MM.1S (cell line): ENCODE measurements around the gene MAFF.

Experiments used
- DNase-seq: peaks from one replicate; pipeline ENCODE4 v3.0.0-alpha.2; 2015
- H2AFZ ChIP-seq: fragments of 300-600 bp; sonication (generic); 2 replicates; pipeline ENCODE4 v1.6.0; 2016; ENCODE audit warnings: antibody characterized with exemption, low read length
- H3F3A ChIP-seq: fragments of 300-600 bp; sonication (generic); 2 replicates; pipeline ENCODE4 v1.6.1; 2016; ENCODE audit warnings: mild to moderate bottlenecking, antibody characterized with exemption, low read length, moderate library complexity, mixed read lengths; ENCODE audit not compliant: insufficient read depth
- H3K27ac ChIP-seq: fragments of 300-600 bp; sonication (generic); 2 replicates; pipeline ENCODE4 v1.5.1; 2016; ENCODE audit warnings: mild to moderate bottlenecking, low read length
- H3K27me3 ChIP-seq: fragments of 300-600 bp; sonication (generic); replicated peaks from 2 replicates; pipeline ENCODE4 v1.6.0; 2016; ENCODE audit warnings: low read length; ENCODE audit not compliant: insufficient read depth
- H3K36me3 ChIP-seq: fragments of 300-600 bp; sonication (generic); replicated peaks from 2 replicates; pipeline ENCODE4 v1.6.1; 2016; ENCODE audit warnings: mild to moderate bottlenecking, low read length, mixed read lengths; ENCODE audit not compliant: insufficient read depth
- H3K4me1 ChIP-seq: fragments of 300-600 bp; sonication (generic); 2 replicates; pipeline ENCODE4 v1.6.1; 2016; ENCODE audit warnings: low read length, mixed read lengths
- H3K4me2 ChIP-seq: fragments of 300-600 bp; sonication (generic); 2 replicates; pipeline ENCODE4 v1.6.0; 2016; ENCODE audit warnings: low read depth, low read length
- H3K4me3 ChIP-seq: fragments of 300-600 bp; sonication (generic); 2 replicates; pipeline ENCODE4 v1.5.1; 2016; ENCODE audit warnings: low read length, mixed read lengths
- H3K79me2 ChIP-seq: fragments of 300-600 bp; sonication (generic); 2 replicates; pipeline ENCODE4 v1.6.1; 2016; ENCODE audit warnings: mixed run types, low read length, mixed read lengths
- H3K9ac ChIP-seq: fragments of 300-600 bp; sonication (generic); 2 replicates; pipeline ENCODE4 v1.6.1; 2016; ENCODE audit warnings: low read length, mixed read lengths
- H3K9me2 ChIP-seq: fragments of 300-600 bp; sonication (generic); replicated peaks from 2 replicates; pipeline ENCODE4 v1.6.1; 2016; ENCODE audit warnings: mild to moderate bottlenecking, low read length, mixed read lengths; ENCODE audit not compliant: insufficient read depth
- H3K9me3 ChIP-seq: fragments of 300-600 bp; sonication (generic); replicated peaks from 2 replicates; pipeline ENCODE4 v1.6.1; 2016; ENCODE audit warnings: mild to moderate bottlenecking, low read length, mixed read lengths; ENCODE audit not compliant: insufficient read depth
- H4K20me1 ChIP-seq: fragments of 300-600 bp; sonication (generic); 2 replicates; pipeline ENCODE4 v1.6.1; 2016; ENCODE audit warnings: mild to moderate bottlenecking, low read length, moderate library complexity, mixed read lengths; ENCODE audit not compliant: insufficient read depth
- EZH2 ChIP-seq: fragments of 300-600 bp; sonication (generic); optimal IDR thresholded peaks from 2 replicates; pipeline ENCODE3; 2017; ENCODE audit warnings: low read depth, mild to moderate bottlenecking, antibody characterized with exemption, low read length, mixed read lengths
- EZH2phosphoT487 ChIP-seq: fragments of 300-600 bp; sonication (generic); IDR thresholded peaks from 2 replicates; pipeline ENCODE4 v1.6.1; 2018; ENCODE audit warnings: antibody characterized with exemption, low read length
- TF ChIP-seq, protein P1 (sequence below): fragments of 300-600 bp; sonication (generic); IDR thresholded peaks from 2 replicates; pipeline ENCODE4 v1.5.1; 2016; ENCODE audit warnings: antibody characterized with exemption, low read length, mixed read lengths

MAFF gene

DNA sequence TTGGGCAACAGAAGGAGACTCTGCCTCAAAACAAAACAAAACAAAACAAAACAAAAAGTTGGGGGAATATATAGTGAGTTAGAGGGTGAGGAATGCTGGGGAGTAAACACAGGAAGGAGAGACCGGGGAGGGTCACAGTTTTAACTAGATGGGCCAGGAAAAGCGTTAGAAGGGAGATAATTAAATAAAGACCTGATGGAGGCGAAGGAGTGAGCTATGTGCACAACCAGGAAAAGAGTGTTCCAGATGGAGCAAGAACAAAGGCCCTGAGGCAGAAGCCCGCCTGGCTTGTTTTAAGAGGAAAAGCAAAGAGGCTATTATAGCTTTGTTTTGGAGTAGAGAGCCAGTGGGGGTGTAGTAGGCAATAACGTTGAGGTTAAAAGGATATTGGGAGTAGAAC, 15.4 kb upstream of the MAFF start:
- no peaks in the 10 kb centered on the region for H4K20me1 ChIP-seq
- no peak overlapping the region for H2AFZ ChIP-seq
- no peaks in the 10 kb centered on the region for H3K9me3 ChIP-seq
- H3F3A ChIP-seq: peaks cover under 1% of the 10 kb centered on the region; the same call in 1 of the 2 replicates
- no peak overlapping the region for H3K4me2 ChIP-seq
- H3K4me3 ChIP-seq: no peak overlapping the region
- H3K9ac ChIP-seq: no peak overlapping the region
- peaks cover under 1% of the 10 kb centered on the region for H3K79me2 ChIP-seq
- TF ChIP-seq EZH2: no peak
- TF ChIP-seq, protein P1, sequence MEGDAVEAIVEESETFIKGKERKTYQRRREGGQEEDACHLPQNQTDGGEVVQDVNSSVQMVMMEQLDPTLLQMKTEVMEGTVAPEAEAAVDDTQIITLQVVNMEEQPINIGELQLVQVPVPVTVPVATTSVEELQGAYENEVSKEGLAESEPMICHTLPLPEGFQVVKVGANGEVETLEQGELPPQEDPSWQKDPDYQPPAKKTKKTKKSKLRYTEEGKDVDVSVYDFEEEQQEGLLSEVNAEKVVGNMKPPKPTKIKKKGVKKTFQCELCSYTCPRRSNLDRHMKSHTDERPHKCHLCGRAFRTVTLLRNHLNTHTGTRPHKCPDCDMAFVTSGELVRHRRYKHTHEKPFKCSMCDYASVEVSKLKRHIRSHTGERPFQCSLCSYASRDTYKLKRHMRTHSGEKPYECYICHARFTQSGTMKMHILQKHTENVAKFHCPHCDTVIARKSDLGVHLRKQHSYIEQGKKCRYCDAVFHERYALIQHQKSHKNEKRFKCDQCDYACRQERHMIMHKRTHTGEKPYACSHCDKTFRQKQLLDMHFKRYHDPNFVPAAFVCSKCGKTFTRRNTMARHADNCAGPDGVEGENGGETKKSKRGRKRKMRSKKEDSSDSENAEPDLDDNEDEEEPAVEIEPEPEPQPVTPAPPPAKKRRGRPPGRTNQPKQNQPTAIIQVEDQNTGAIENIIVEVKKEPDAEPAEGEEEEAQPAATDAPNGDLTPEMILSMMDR: no peak
- TF ChIP-seq EZH2phosphoT487: no peak
- no peaks in the 10 kb centered on the region for H3K27me3 ChIP-seq
- DNase-seq: no peak
- no peaks in the 10 kb centered on the region for H3K36me3 ChIP-seq
- H3K4me1 ChIP-seq: peaks cover 4% of the 10 kb centered on the region; the same call in 1 of the 2 replicates
- no peaks in the 10 kb centered on the region for H3K9me2 ChIP-seq
- H3K27ac ChIP-seq: no peak overlapping the region

GRCh38 chr22:38187413-38188212, 14.2 kb upstream of the MAFF start:
- H3K9me2 ChIP-seq: no peaks in the 10 kb centered on the region
- no peak for DNase-seq
- H2AFZ ChIP-seq: no peak overlapping the region
- H3K4me2 ChIP-seq: no peak overlapping the region
- no peak overlapping the region for H3K9ac ChIP-seq
- H4K20me1 ChIP-seq: no peaks in the 10 kb centered on the region
- H3K27ac ChIP-seq: no peak overlapping the region
- no peaks in the 10 kb centered on the region for H3K9me3 ChIP-seq
- H3K4me1 ChIP-seq: no peaks in the 10 kb centered on the region
- H3K27me3 ChIP-seq: no peaks in the 10 kb centered on the region
- H3K36me3 ChIP-seq: no peaks in the 10 kb centered on the region
- no peaks in the 10 kb centered on the region for H3K79me2 ChIP-seq
- no peaks in the 10 kb centered on the region for H3F3A ChIP-seq
- TF ChIP-seq EZH2phosphoT487 (no peak), EZH2 (no peak)
- TF ChIP-seq, protein P1: no peak
- no peak overlapping the region for H3K4me3 ChIP-seq

- no peak for DNase-seq
- H3K9me3 ChIP-seq: no peaks in the 10 kb centered on the region
- no peak overlapping the region for H3K27ac ChIP-seq
- H2AFZ ChIP-seq: no peak overlapping the region
- no peaks in the 10 kb centered on the region for H3K36me3 ChIP-seq
- TF ChIP-seq EZH2 (no peak), EZH2phosphoT487 (no peak)
- TF ChIP-seq, protein P1: no peak
- H3K4me3 ChIP-seq: no peak overlapping the region
- no peak overlapping the region for H3K4me2 ChIP-seq
- peaks cover under 1% of the 10 kb centered on the region; the same call in 1 of the 2 replicates for H3K4me1 ChIP-seq
- no peaks in the 10 kb centered on the region for H3K79me2 ChIP-seq
- no peaks in the 10 kb centered on the region for H3F3A ChIP-seq
- H3K9ac ChIP-seq: no peak overlapping the region
- H3K9me2 ChIP-seq: no peaks in the 10 kb centered on the region
- no peaks in the 10 kb centered on the region for H4K20me1 ChIP-seq
- no peaks in the 10 kb centered on the region for H3K27me3 ChIP-seq
Measured at GRCh38 chr22:38189104-38189503, 12.7 kb upstream of the MAFF start.
